HEK293 (cell line): ENCODE results near the gene ENC1.
A peak's percentile ranks its signal among the peaks of the same experiment; 100 is the strongest.

ENCODE experiments used
- CTCF ChIA-PET: fragments of 350-600 bp; formaldehyde crosslinking; extraction: SDS; loops from one replicate; lab custom pipeline; 2021; ENCODE audit warnings: antibody characterized with exemption; lab: Yijun Ruan, JAX
- POLR2A ChIA-PET: fragments of 300-600 bp; formaldehyde crosslinking; extraction: SDS; loops from one replicate; lab custom pipeline; 2020; ENCODE audit warnings: antibody characterized with exemption, inconsistent platforms; lab: Yijun Ruan, JAX
- H3K27ac ChIP-seq: fragments of 200-500 bp; sonication (Bioruptor generic); 2 replicates; pipeline ENCODE4 v1.5.1; 2014; ENCODE audit warnings: low read depth, low read length, control low read depth, inconsistent platforms; ENCODE audit errors: extremely low read depth
- H3K36me3 ChIP-seq, 2 experiments: fragments of 200-500 bp in 1 of 2; sonication (Bioruptor generic) in 1 of 2; 1 replicate in 1 of 2; 2 replicates in 1 of 2; pipeline ENCODE4 v1.5.1; 2014 to 2017; ENCODE audit warnings: inconsistent platforms in 2 of 2, low read length in 2 of 2; ENCODE audit not compliant: control insufficient read depth in 2 of 2, insufficient read depth in 1 of 2
- H3K4me1 ChIP-seq: fragments of 200-500 bp; sonication (Bioruptor generic); 2 replicates; pipeline ENCODE4 v1.5.1; 2014; ENCODE audit warnings: mild to moderate bottlenecking, low read length, inconsistent platforms; ENCODE audit not compliant: control insufficient read depth, insufficient read depth
- H3K4me3 ChIP-seq: 2 replicates; pipeline ENCODE4 v1.5.1; 2011; ENCODE audit warnings: low read depth, mild to moderate bottlenecking, control low read depth, low read length, moderate library complexity
- H3K9me3 ChIP-seq: fragments of 200-500 bp; sonication (Bioruptor generic); 2 replicates; pipeline ENCODE4 v1.5.1; 2014; ENCODE audit warnings: low read depth, low read length, inconsistent platforms; ENCODE audit not compliant: control insufficient read depth, insufficient read depth
- BCL11A ChIP-seq: fragments of 450-650 bp; formaldehyde crosslinking; IDR thresholded peaks from 2 replicates; pipeline ENCODE4 v1.5.1; 2016; ENCODE audit warnings: low read depth, missing biosample characterization, missing genetic modification characterization
- GLIS1 ChIP-seq: fragments of 450-650 bp; formaldehyde crosslinking; IDR thresholded peaks from 2 replicates; pipeline ENCODE4 v1.5.1; 2016; ENCODE audit warnings: missing biosample characterization, missing genetic modification characterization
- KLF7 ChIP-seq: fragments of 450-650 bp; formaldehyde crosslinking; IDR thresholded peaks from 2 replicates; pipeline ENCODE4 v1.5.1; 2016; ENCODE audit warnings: missing biosample characterization, missing genetic modification characterization, borderline replicate concordance
- KLF9 ChIP-seq: fragments of 450-650 bp; formaldehyde crosslinking; IDR thresholded peaks from 2 replicates; pipeline ENCODE4 v1.5.1; 2016; ENCODE audit warnings: missing biosample characterization, missing genetic modification characterization, low read depth
- MZF1 ChIP-seq: fragments of 450-650 bp; formaldehyde crosslinking; IDR thresholded peaks from 2 replicates; pipeline ENCODE4 v1.5.1; 2017; ENCODE audit warnings: missing biosample characterization, missing genetic modification characterization, borderline replicate concordance
- PRDM1 ChIP-seq: fragments of 450-650 bp; formaldehyde crosslinking; IDR thresholded peaks from 2 replicates; pipeline ENCODE4; 2016; ENCODE audit warnings: missing biosample characterization, missing genetic modification characterization
- SP2 ChIP-seq: fragments of 450-650 bp; formaldehyde crosslinking; IDR thresholded peaks from 2 replicates; pipeline ENCODE4 v1.5.1; 2016; ENCODE audit warnings: missing biosample characterization, missing genetic modification characterization
- ZNF157 ChIP-seq: fragments of 450-650 bp; formaldehyde crosslinking; IDR thresholded peaks from 2 replicates; pipeline ENCODE4 v1.5.1; 2016; ENCODE audit warnings: missing biosample characterization, missing genetic modification characterization
- ZNF214 ChIP-seq: fragments of 450-650 bp; formaldehyde crosslinking; IDR thresholded peaks from 2 replicates; pipeline ENCODE4 v1.5.1; 2017; ENCODE audit warnings: missing biosample characterization, mild to moderate bottlenecking, missing genetic modification characterization, borderline replicate concordance
- ZNF239 ChIP-seq: fragments of 450-650 bp; formaldehyde crosslinking; IDR thresholded peaks from 2 replicates; pipeline ENCODE4 v1.5.1; 2016; ENCODE audit warnings: missing biosample characterization, missing genetic modification characterization
- ZNF514 ChIP-seq: fragments of 450-650 bp; formaldehyde crosslinking; IDR thresholded peaks from 2 replicates; pipeline ENCODE4 v1.5.1; 2016; ENCODE audit warnings: missing biosample characterization, missing genetic modification characterization
- ZNF585B ChIP-seq: fragments of 450-650 bp; formaldehyde crosslinking; IDR thresholded peaks from 2 replicates; pipeline ENCODE4 v1.5.1; 2016; ENCODE audit warnings: missing biosample characterization, missing genetic modification characterization
- ZNF610 ChIP-seq: fragments of 450-650 bp; formaldehyde crosslinking; IDR thresholded peaks from 2 replicates; pipeline ENCODE4 v1.5.1; 2016; ENCODE audit warnings: missing biosample characterization, missing genetic modification characterization, borderline replicate concordance
- ZNF654 ChIP-seq: fragments of 450-650 bp; formaldehyde crosslinking; IDR thresholded peaks from 2 replicates; pipeline ENCODE4 v1.5.1; 2016; ENCODE audit warnings: low read depth, missing biosample characterization, missing genetic modification characterization
- ZNF701 ChIP-seq: fragments of 450-650 bp; formaldehyde crosslinking; IDR thresholded peaks from 2 replicates; pipeline ENCODE4 v1.5.1; 2016; ENCODE audit warnings: missing biosample characterization, missing genetic modification characterization
- ZNF776 ChIP-seq: fragments of 450-650 bp; formaldehyde crosslinking; IDR thresholded peaks from 2 replicates; pipeline ENCODE4 v1.5.0; 2017; ENCODE audit warnings: missing biosample characterization, missing genetic modification characterization, borderline replicate concordance
- TF ChIP-seq, protein P1 (sequence below): fragments of 450-650 bp; formaldehyde crosslinking; IDR thresholded peaks from 2 replicates; pipeline ENCODE4 v1.5.1; 2016; ENCODE audit warnings: missing biosample characterization, missing genetic modification characterization
- TF ChIP-seq, protein P2 (sequence below): fragments of 450-650 bp; formaldehyde crosslinking; IDR thresholded peaks from 2 replicates; pipeline ENCODE4 v1.5.1; 2016; ENCODE audit warnings: missing biosample characterization, missing genetic modification characterization
- TF ChIP-seq, protein P3 (sequence below): fragments of 450-650 bp; formaldehyde crosslinking; IDR thresholded peaks from 2 replicates; pipeline ENCODE4 v1.5.1; 2016; ENCODE audit warnings: missing biosample characterization, missing genetic modification characterization
- TF ChIP-seq, protein P4 (sequence below): fragments of 450-650 bp; formaldehyde crosslinking; conservative IDR thresholded peaks from 2 replicates; pipeline ENCODE4 v1.5.1; 2016; ENCODE audit warnings: low read depth, missing biosample characterization, missing genetic modification characterization
- TF ChIP-seq, protein P5 (sequence below): fragments of 450-650 bp; formaldehyde crosslinking; IDR thresholded peaks from 2 replicates; pipeline ENCODE4 v1.5.1; 2016; ENCODE audit warnings: missing biosample characterization, missing genetic modification characterization

Gene ENC1

DNA sequence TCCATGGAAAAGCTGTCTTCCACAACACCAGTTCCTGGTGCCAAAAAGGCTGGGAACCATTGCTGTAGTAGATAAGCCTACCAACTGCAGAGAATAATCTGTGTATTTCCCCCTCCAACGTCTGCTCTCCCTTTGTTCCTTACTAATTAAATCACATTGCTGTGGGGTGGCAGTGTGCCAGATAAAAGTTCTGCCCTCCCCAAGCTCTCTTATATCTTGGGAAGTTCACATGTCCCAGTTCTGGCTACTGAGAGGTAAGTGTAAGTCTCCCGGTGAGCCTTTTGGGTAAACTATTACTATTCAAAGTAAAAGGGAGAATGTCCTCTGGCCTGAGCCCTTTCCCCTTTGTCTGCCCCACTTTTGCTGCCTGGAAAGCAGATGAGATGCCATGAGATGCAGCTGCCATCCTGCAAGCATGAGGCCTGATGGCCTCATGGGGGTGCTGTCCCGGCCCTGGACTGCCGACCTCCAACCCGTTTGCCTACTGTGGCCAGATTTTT, 14.7 kb downstream of the ENC1 start (continued):
- TF ChIP-seq, protein P1, sequence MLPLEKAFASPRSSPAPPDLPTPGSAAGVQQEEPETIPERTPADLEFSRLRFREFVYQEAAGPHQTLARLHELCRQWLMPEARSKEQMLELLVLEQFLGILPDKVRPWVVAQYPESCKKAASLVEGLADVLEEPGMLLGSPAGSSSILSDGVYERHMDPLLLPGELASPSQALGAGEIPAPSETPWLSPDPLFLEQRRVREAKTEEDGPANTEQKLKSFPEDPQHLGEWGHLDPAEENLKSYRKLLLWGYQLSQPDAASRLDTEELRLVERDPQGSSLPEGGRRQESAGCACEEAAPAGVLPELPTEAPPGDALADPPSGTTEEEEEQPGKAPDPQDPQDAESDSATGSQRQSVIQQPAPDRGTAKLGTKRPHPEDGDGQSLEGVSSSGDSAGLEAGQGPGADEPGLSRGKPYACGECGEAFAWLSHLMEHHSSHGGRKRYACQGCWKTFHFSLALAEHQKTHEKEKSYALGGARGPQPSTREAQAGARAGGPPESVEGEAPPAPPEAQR (tag by site-specific recombination), result no peak
- TF ChIP-seq GLIS1, result peak; percentile 88
- 0 out of 2 replicates have a peak, but pooled peaks have one; percentile 17 for TF ChIP-seq PRDM1

DNA sequence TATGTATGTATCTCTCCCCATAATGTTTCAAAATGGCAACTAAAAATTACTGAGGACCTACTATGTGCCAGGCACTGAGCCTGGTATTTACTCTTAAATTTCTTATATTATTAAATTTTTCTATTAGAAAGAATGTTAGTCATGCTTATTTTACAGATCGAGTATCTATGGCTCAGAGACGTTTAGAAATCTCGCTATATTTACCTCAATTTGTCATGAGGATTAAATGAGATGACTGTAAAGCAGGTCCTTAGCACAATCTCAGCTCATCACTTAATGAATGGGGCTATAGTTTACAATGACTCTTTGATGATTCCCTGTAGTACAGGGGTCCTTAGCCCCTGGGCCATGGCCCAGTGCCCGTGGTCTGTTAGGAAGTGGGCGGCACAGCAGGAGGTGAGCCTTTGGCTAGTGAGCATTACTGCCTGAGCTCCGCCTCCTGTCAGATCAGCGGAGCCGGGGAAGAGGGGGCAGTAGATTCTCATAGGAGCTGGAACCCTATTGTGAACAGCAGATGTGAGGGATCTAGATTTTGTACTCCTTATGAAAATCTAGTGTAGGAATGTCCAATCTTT, 15.5 kb downstream of the ENC1 start:
- POLR2A ChIA-PET, result interaction anchor here (1.0 to 2.6 kb wide), 2 partner anchors 15 to 16 kb away, joined by 3 to 20 read pairs; partner anchors contain the start of gene ENC1
- peaks cover 0 to 26% of the 10 kb centered on the region in 2 experiments; a peak in 2 of 3 replicates for H3K36me3 ChIP-seq
- TF ChIP-seq KLF7 (no peak), ZNF654 (tag by site-specific recombination) (no peak), ZNF585B (no peak), MZF1 (tag by site-specific recombination) (no peak), BCL11A (tag by site-specific recombination) (no peak), KLF9 (tag by site-specific recombination) (no peak), SP2 (tag by site-specific recombination) (no peak), ZNF514 (no peak), ZNF157 (tag by site-specific recombination) (no peak), ZNF214 (tag by site-specific recombination) (no peak), ZNF239 (tag by site-specific recombination) (no peak), ZNF776 (tag by site-specific recombination) (no peak), ZNF701 (tag by site-specific recombination) (no peak), ZNF610 (tag by site-specific recombination) (no peak)
- TF ChIP-seq, protein P2, sequence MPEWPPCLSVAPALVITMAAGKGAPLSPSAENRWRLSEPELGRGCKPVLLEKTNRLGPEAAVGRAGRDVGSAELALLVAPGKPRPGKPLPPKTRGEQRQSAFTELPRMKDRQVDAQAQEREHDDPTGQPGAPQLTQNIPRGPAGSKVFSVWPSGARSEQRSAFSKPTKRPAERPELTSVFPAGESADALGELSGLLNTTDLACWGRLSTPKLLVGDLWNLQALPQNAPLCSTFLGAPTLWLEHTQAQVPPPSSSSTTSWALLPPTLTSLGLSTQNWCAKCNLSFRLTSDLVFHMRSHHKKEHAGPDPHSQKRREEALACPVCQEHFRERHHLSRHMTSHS (tag by site-specific recombination), result no peak
- TF ChIP-seq, protein P3, sequence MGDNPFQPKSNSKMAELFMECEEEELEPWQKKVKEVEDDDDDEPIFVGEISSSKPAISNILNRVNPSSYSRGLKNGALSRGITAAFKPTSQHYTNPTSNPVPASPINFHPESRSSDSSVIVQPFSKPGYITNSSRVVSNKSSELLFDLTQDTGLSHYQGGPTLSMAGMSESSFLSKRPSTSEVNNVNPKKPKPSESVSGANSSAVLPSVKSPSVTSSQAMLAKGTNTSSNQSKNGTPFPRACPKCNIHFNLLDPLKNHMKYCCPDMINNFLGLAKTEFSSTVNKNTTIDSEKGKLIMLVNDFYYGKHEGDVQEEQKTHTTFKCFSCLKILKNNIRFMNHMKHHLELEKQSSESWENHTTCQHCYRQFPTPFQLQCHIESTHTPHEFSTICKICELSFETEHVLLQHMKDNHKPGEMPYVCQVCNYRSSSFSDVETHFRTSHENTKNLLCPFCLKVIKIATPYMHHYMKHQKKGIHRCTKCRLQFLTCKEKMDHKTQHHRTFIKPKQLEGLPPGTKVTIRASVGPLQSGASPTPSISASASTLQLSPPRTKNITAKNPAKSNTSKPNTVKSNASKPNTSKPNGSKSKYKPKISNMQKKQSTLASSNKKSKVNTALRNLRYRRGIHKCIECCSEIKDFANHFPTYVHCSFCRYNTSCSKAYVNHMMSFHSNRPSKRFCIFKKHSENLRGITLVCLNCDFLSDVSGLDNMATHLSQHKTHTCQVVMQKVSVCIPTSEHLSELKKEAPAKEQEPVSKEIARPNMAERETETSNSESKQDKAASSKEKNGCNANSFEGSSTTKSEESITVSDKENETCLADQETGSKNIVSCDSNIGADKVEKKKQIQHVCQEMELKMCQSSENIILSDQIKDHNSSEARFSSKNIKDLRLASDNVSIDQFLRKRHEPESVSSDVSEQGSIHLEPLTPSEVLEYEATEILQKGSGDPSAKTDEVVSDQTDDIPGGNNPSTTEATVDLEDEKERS, result no peak
- TF ChIP-seq, protein P4, sequence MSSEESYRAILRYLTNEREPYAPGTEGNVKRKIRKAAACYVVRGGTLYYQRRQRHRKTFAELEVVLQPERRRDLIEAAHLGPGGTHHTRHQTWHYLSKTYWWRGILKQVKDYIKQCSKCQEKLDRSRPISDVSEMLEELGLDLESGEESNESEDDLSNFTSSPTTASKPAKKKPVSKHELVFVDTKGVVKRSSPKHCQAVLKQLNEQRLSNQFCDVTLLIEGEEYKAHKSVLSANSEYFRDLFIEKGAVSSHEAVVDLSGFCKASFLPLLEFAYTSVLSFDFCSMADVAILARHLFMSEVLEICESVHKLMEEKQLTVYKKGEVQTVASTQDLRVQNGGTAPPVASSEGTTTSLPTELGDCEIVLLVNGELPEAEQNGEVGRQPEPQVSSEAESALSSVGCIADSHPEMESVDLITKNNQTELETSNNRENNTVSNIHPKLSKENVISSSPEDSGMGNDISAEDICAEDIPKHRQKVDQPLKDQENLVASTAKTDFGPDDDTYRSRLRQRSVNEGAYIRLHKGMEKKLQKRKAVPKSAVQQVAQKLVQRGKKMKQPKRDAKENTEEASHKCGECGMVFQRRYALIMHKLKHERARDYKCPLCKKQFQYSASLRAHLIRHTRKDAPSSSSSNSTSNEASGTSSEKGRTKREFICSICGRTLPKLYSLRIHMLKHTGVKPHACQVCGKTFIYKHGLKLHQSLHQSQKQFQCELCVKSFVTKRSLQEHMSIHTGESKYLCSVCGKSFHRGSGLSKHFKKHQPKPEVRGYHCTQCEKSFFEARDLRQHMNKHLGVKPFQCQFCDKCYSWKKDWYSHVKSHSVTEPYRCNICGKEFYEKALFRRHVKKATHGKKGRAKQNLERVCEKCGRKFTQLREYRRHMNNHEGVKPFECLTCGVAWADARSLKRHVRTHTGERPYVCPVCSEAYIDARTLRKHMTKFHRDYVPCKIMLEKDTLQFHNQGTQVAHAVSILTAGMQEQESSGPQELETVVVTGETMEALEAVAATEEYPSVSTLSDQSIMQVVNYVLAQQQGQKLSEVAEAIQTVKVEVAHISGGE (tag by site-specific recombination), result no peak
- TF ChIP-seq, protein P5, sequence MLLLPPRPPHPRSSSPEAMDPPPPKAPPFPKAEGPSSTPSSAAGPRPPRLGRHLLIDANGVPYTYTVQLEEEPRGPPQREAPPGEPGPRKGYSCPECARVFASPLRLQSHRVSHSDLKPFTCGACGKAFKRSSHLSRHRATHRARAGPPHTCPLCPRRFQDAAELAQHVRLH (tag by site-specific recombination), result no peak
- H3K9me3 ChIP-seq, result peaks cover 2% of the 10 kb centered on the region; the same call in 1 of the 2 replicates
- no peak overlapping the region for H3K4me3 ChIP-seq
- H3K4me1 ChIP-seq, result peaks cover 14% of the 10 kb centered on the region
- CTCF ChIA-PET, result interaction anchor here (0.6 to 1.3 kb wide), 7 partner anchors 9 to 1060 kb away, joined by 3 to 5 read pairs (median 3); no protein-coding TSS in a partner anchor
- no peak overlapping the region for H3K27ac ChIP-seq
